ENCODE results near the gene IL17RD. TPM values are rescaled to one million over a fixed set of nuclear protein-coding genes. Genes with fewer than 3 reads are reported as not detected.

IL17RD gene
- polyA plus RNA-seq (2013, experiment 1 of 2) = 38.4 TPM
- 37.6 TPM for polyA plus RNA-seq (2013, experiment 2 of 2)

- H3K4me3 ChIP-seq (ENCODE audit: low read length in 2 of 2) = peak within 1 kb of the TSS; percentile 83 to 91
- peak within 1 kb of the TSS; percentile 59 for H2BK15ac ChIP-seq (ENCODE audit: low read length)
- H3K9me3 ChIP-seq (replicated peaks in 1 of 2; ENCODE audit: control insufficient read depth in 2 of 2, insufficient read depth in 1 of 2, low read depth in 1 of 2, low read length in 2 of 2) = no peaks in the 10 kb centered on the region
- H3K14ac ChIP-seq (ENCODE audit: low read length) = peak within 1 kb of the TSS; percentile 73
- peak within 1 kb of the TSS; percentile 76 for H3K27ac ChIP-seq (replicated peaks; ENCODE audit: low read length)
- peak within 1 kb of the TSS; percentile 95 for H2BK120ac ChIP-seq (ENCODE audit: low read depth, low read length)
- peak within 1 kb of the TSS; percentile 98 for H4K91ac ChIP-seq (ENCODE audit: low read depth, low read length, poor library complexity)
- peak within 1 kb of the TSS; percentile 49 for H4K8ac ChIP-seq (ENCODE audit: low read depth, low read length)
- H3K18ac ChIP-seq (ENCODE audit: low read length) = peak within 1 kb of the TSS; percentile 99
- peak within 1 kb of the TSS; percentile 93 for H2BK5ac ChIP-seq (ENCODE audit: low read length)
- H3K27me3 ChIP-seq (ENCODE audit: control insufficient read depth in 3 of 3, insufficient read depth in 3 of 3, low read depth in 1 of 3, low read length in 3 of 3) = peaks cover 0 to 12% (median 0%) of the 10 kb centered on the region in 3 experiments
- peak within 1 kb of the TSS; percentile 79 for H2BK12ac ChIP-seq (ENCODE audit: low read length)
- H3K9ac ChIP-seq (ENCODE audit: low read depth, low read length, poor library complexity) = peak within 1 kb of the TSS; percentile 100
- H3K36me3 ChIP-seq (replicated peaks in 1 of 2; ENCODE audit: control insufficient read depth in 2 of 2, insufficient read depth in 2 of 2, low read length in 2 of 2) = no peaks in the 10 kb centered on the region
- peak within 1 kb of the TSS; percentile 87 for H3K4ac ChIP-seq (ENCODE audit: low read length)
- peaks cover 11% of the 10 kb centered on the region for H3K79me1 ChIP-seq (ENCODE audit: low read depth, low read length)
- peaks cover 27 to 45% of the 10 kb centered on the region in 2 donors for H3K4me1 ChIP-seq (ENCODE audit: control insufficient read depth in 2 of 2, insufficient read depth in 1 of 2, low read depth in 1 of 2, low read length in 2 of 2)
- peak within 1 kb of the TSS; percentile 85 for H2AK5ac ChIP-seq (ENCODE audit: low read depth, low read length)
- H2AFZ ChIP-seq (ENCODE audit: low read length) = peak within 1 kb of the TSS; percentile 97
- peak within 1 kb of the TSS; percentile 100 for H3K23ac ChIP-seq (ENCODE audit: low read depth, low read length, poor library complexity)
- DNase-seq (ENCODE audit: low spot score) = peak; percentile 85
- WGBS, 2 donors (ENCODE audit: extremely low coverage in 2 of 2, insufficient read length in 2 of 2, insufficient replicate concordance in 1 of 2) = no CpG with 5 or more reads among the region's 98 CpGs
- peak within 1 kb of the TSS; percentile 90 for H3K4me2 ChIP-seq (ENCODE audit: insufficient read depth, low read length, poor library complexity, severe bottlenecking)
These were observed at the start of gene IL17RD for GRCh38 chr3:57164657-57165573. Gene IL17RD (minus strand): TSS chr3:57165353. CDS start chr3:57165286, 67 bp downstream.

DNA sequence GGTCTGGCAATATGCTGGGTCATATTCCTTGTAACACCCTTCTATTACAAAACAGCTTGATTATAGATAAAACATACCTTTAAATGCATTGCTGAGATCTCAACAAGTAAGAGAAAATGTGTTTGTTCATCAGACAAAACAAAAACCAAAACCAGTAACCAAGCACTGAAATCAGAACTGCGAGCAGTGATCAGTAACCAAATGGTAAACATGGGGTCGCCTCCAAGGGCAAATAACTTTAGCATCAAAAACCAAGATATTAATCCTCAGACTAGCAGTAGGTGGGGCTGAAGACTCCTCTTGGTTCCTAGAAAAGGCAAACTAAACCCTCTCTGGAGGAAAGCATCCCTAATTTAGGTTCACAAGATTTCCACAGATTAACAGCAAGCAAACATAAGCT lies 41.3 kb upstream of the IL17RD start:
- no peak overlapping the region for H2BK12ac ChIP-seq (ENCODE audit: low read length)
- H4K8ac ChIP-seq (ENCODE audit: low read depth, low read length) = no peak overlapping the region
- no peak overlapping the region for H3K4me2 ChIP-seq (ENCODE audit: insufficient read depth, low read length, poor library complexity, severe bottlenecking)
- no peak overlapping the region for H3K14ac ChIP-seq (ENCODE audit: low read length)
- H3K4me1 ChIP-seq (ENCODE audit: control insufficient read depth in 2 of 2, insufficient read depth in 1 of 2, low read depth in 1 of 2, low read length in 2 of 2) = no peaks in the 10 kb centered on the region
- no peak overlapping the region for H3K4me3 ChIP-seq (ENCODE audit: low read length in 2 of 2)
- H3K4ac ChIP-seq (ENCODE audit: low read length) = no peak overlapping the region
- no peak overlapping the region for H2BK5ac ChIP-seq (ENCODE audit: low read length)
- no peak overlapping the region for H3K23ac ChIP-seq (ENCODE audit: low read depth, low read length, poor library complexity)
- no CpG with 5 or more reads among the region's 2 CpGs for WGBS, 2 donors (ENCODE audit: extremely low coverage in 2 of 2, insufficient read length in 2 of 2, insufficient replicate concordance in 1 of 2)
- no peak overlapping the region for H2BK15ac ChIP-seq (ENCODE audit: low read length)
- H3K9ac ChIP-seq (ENCODE audit: low read depth, low read length, poor library complexity) = no peak overlapping the region
- no peaks in the 10 kb centered on the region for H3K9me3 ChIP-seq (replicated peaks in 1 of 2; ENCODE audit: control insufficient read depth in 2 of 2, insufficient read depth in 1 of 2, low read depth in 1 of 2, low read length in 2 of 2)
- no peak overlapping the region for H2BK120ac ChIP-seq (ENCODE audit: low read depth, low read length)
- H2AK5ac ChIP-seq (ENCODE audit: low read depth, low read length) = no peak overlapping the region
- no peak overlapping the region for H2AFZ ChIP-seq (ENCODE audit: low read length)
- no peaks in the 10 kb centered on the region for H3K36me3 ChIP-seq (replicated peaks in 1 of 2; ENCODE audit: control insufficient read depth in 2 of 2, insufficient read depth in 2 of 2, low read length in 2 of 2)
- no peak overlapping the region for H3K27ac ChIP-seq (replicated peaks; ENCODE audit: low read length)
- H3K18ac ChIP-seq (ENCODE audit: low read length) = no peak overlapping the region
- no peak for DNase-seq (ENCODE audit: low spot score)
- H3K27me3 ChIP-seq (ENCODE audit: control insufficient read depth in 3 of 3, insufficient read depth in 3 of 3, low read depth in 1 of 3, low read length in 3 of 3) = no peaks in the 10 kb centered on the region
- H3K79me1 ChIP-seq (ENCODE audit: low read depth, low read length) = no peaks in the 10 kb centered on the region
- no peak overlapping the region for H4K91ac ChIP-seq (ENCODE audit: low read depth, low read length, poor library complexity)

GRCh38 chr3:57199895-57200297 lies 34.7 kb upstream of the IL17RD start, which contains the start of gene HESX1:
Gene HESX1 (minus strand): TSS chr3:57199978. CDS start chr3:57199918, 60 bp downstream.
- WGBS, 2 donors (ENCODE audit: extremely low coverage in 2 of 2, insufficient read length in 2 of 2, insufficient replicate concordance in 1 of 2) = no CpG with 5 or more reads among the region's 4 CpGs

GRCh38 chr3:57194641-57195040 lies 29.5 kb upstream of the IL17RD start:
- no peak overlapping the region for H3K14ac ChIP-seq (ENCODE audit: low read length)
- H3K4me3 ChIP-seq (ENCODE audit: low read length in 2 of 2) = no peak overlapping the region
- H2AFZ ChIP-seq (ENCODE audit: low read length) = no peak overlapping the region
- no CpG with 5 or more reads among the region's 4 CpGs for WGBS, 2 donors (ENCODE audit: extremely low coverage in 2 of 2, insufficient read length in 2 of 2, insufficient replicate concordance in 1 of 2)
- no peak overlapping the region for H2BK12ac ChIP-seq (ENCODE audit: low read length)
- no peak overlapping the region for H4K8ac ChIP-seq (ENCODE audit: low read depth, low read length)
- DNase-seq (ENCODE audit: low spot score) = no peak
- H3K79me1 ChIP-seq (ENCODE audit: low read depth, low read length) = no peaks in the 10 kb centered on the region
- H3K18ac ChIP-seq (ENCODE audit: low read length) = no peak overlapping the region
- H2BK120ac ChIP-seq (ENCODE audit: low read depth, low read length) = no peak overlapping the region
- H2BK15ac ChIP-seq (ENCODE audit: low read length) = no peak overlapping the region
- peak overlapping the region; percentile 51 for H3K27ac ChIP-seq (replicated peaks; ENCODE audit: low read length)
- no peak overlapping the region for H3K4ac ChIP-seq (ENCODE audit: low read length)
- no peaks in the 10 kb centered on the region for H3K27me3 ChIP-seq (ENCODE audit: control insufficient read depth in 3 of 3, insufficient read depth in 3 of 3, low read depth in 1 of 3, low read length in 3 of 3)
- H2AK5ac ChIP-seq (ENCODE audit: low read depth, low read length) = no peak overlapping the region
- H2BK5ac ChIP-seq (ENCODE audit: low read length) = no peak overlapping the region
- no peak overlapping the region for H3K9ac ChIP-seq (ENCODE audit: low read depth, low read length, poor library complexity)
- no peak overlapping the region for H3K4me2 ChIP-seq (ENCODE audit: insufficient read depth, low read length, poor library complexity, severe bottlenecking)
- no peak overlapping the region for H4K91ac ChIP-seq (ENCODE audit: low read depth, low read length, poor library complexity)
- H3K4me1 ChIP-seq (ENCODE audit: control insufficient read depth in 2 of 2, insufficient read depth in 1 of 2, low read depth in 1 of 2, low read length in 2 of 2) = peaks cover 0 to 5% of the 10 kb centered on the region in 2 donors
- no peaks in the 10 kb centered on the region for H3K9me3 ChIP-seq (replicated peaks in 1 of 2; ENCODE audit: control insufficient read depth in 2 of 2, insufficient read depth in 1 of 2, low read depth in 1 of 2, low read length in 2 of 2)
- H3K36me3 ChIP-seq (replicated peaks in 1 of 2; ENCODE audit: control insufficient read depth in 2 of 2, insufficient read depth in 2 of 2, low read length in 2 of 2) = no peaks in the 10 kb centered on the region
- no peak overlapping the region for H3K23ac ChIP-seq (ENCODE audit: low read depth, low read length, poor library complexity)

More at GRCh38 chr3:57199895-57200297, 34.7 kb upstream of the IL17RD start, which contains the start of gene HESX1:
- H3K27ac ChIP-seq (replicated peaks; ENCODE audit: low read length) = no peak within 1 kb of the TSS
- H2AK5ac ChIP-seq (ENCODE audit: low read depth, low read length) = no peak within 1 kb of the TSS
- H3K23ac ChIP-seq (ENCODE audit: low read depth, low read length, poor library complexity) = no peak within 1 kb of the TSS
- no peaks in the 10 kb centered on the region for H3K36me3 ChIP-seq (replicated peaks in 1 of 2; ENCODE audit: control insufficient read depth in 2 of 2, insufficient read depth in 2 of 2, low read length in 2 of 2)
- no peak within 1 kb of the TSS for H2BK12ac ChIP-seq (ENCODE audit: low read length)
- H3K4me2 ChIP-seq (ENCODE audit: insufficient read depth, low read length, poor library complexity, severe bottlenecking) = peak within 1 kb of the TSS; percentile 33
- H3K9me3 ChIP-seq (replicated peaks in 1 of 2; ENCODE audit: control insufficient read depth in 2 of 2, insufficient read depth in 1 of 2, low read depth in 1 of 2, low read length in 2 of 2) = no peaks in the 10 kb centered on the region
- H4K91ac ChIP-seq (ENCODE audit: low read depth, low read length, poor library complexity) = no peak within 1 kb of the TSS
- no peaks in the 10 kb centered on the region for H3K27me3 ChIP-seq (ENCODE audit: control insufficient read depth in 3 of 3, insufficient read depth in 3 of 3, low read depth in 1 of 3, low read length in 3 of 3)
- H2AFZ ChIP-seq (ENCODE audit: low read length) = no peak within 1 kb of the TSS
- no peak within 1 kb of the TSS for H3K18ac ChIP-seq (ENCODE audit: low read length)
- H3K14ac ChIP-seq (ENCODE audit: low read length) = no peak within 1 kb of the TSS
- H3K4me1 ChIP-seq (ENCODE audit: control insufficient read depth in 2 of 2, insufficient read depth in 1 of 2, low read depth in 1 of 2, low read length in 2 of 2) = no peaks in the 10 kb centered on the region
- no peak within 1 kb of the TSS for H2BK120ac ChIP-seq (ENCODE audit: low read depth, low read length)
- no peak within 1 kb of the TSS for H3K4me3 ChIP-seq (ENCODE audit: low read length in 2 of 2)
- H3K4ac ChIP-seq (ENCODE audit: low read length) = no peak within 1 kb of the TSS
- H3K9ac ChIP-seq (ENCODE audit: low read depth, low read length, poor library complexity) = no peak within 1 kb of the TSS
- no peak within 1 kb of the TSS for H2BK15ac ChIP-seq (ENCODE audit: low read length)
- no peaks in the 10 kb centered on the region for H3K79me1 ChIP-seq (ENCODE audit: low read depth, low read length)
- no peak within 1 kb of the TSS for H2BK5ac ChIP-seq (ENCODE audit: low read length)
- peak; percentile 46 for DNase-seq (ENCODE audit: low spot score)
- H4K8ac ChIP-seq (ENCODE audit: low read depth, low read length) = no peak within 1 kb of the TSS
